GM19455 (cell line): ENCODE measurements around the gene ZDHHC11.
"Not testable (repeated sequence)": the region's sequence is repeated elsewhere in the genome, so short reads cannot be mapped to it uniquely, and the experiment has no call there.

Experiments used
- ATAC-seq: cut with Tn5 transposase; IDR thresholded peaks from one replicate; pipeline ENCODE4 v1.9.1; 2021; ENCODE audit not compliant: unreplicated experiment

The ZDHHC11 gene

DNA sequence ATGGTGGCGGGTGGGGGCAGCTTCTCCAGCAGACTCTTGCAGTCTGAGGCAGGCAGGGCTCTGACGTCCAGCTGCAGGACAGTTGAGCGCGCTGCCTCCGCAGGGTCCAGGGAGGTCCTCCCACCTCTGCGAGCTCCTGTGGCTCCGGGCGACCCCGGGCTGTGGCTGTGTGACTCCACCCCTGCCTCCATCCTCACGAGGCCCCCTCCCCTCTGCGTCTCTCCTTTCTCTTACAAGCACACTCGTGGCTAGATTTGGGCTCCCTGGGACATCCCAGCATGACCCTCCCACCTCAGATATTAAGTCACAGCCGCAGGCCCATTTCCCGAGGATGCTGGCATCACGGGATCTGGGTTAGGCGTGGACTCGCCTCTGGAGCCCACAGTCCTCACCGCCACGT lies 100.6 kb downstream of the ZDHHC11 start:
- ATAC-seq, result not testable (repeated sequence)

DNA sequence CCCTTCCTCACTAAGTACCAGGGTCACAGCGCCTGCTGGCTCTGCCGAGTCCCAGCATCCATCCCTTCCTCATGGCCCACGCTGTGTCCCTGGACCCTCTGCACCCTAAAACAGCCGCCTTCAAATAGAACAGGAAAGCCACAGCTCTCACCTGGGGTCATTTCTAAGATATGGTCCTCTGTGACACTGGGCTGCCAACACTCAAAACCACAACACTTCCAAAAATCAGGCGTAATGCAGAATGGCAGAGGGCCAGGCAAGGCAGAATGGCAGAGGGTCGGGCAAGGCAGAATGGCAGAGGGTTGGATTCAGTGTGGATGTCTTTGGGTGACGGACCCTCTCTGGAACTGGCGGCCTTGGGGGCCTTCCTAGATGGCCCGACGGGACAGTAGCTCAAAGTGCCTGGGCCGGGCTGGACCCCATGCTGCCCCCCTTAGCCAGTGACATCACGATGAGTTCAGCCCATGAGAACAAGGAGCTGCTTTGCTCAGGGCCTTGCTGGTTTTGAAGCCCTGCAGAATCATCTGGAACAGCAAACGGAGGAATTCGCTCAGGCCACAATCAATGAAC lies 101.6 kb downstream of the ZDHHC11 start:
- no peak for ATAC-seq

DNA sequence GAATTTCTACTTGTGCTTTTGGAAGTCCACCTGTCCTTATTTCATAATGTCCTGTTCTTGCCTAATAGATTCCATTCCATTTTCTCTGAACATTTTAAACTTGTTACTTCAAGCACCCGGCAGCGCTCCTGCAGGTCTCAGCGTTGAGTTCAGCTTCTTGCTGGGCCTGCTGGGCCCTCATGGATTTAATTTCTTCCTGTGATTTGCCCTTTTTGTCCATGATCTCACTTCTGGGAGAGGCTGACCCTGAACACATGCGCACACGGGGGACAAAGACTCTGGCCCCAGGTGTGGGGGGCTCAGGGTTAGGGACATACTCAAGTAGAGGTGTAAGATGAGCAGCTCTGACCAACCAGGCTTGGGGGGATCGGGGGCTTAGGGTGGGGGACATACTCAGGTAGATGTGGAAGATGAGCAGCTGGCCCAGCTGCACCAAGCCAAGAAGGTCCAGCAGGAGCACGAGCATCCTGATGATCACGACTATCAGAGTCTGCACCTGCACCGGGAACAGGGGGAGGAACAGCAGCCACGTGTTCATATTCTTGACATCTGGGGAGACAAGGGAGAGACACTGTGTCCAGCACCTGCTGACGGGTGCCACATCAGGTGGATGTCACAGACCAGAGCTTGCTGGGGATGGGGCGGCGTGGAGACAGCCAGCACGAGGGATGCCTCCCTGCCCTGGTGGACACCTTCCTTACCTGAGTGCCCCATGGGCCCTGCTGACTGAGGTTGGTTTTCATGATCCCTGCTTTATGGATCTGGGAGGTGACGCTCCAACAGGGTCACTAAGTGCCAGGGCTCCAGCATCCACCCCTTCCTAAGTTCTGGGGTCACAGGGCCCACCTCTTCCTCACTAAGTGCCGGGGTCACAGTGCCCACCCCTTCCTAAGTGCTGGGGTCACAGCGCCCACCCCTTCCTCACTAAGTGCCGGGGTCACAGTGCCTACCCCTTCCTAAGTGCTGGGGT lies 102.5 kb downstream of the ZDHHC11 start:
- not testable (repeated sequence) for ATAC-seq

DNA sequence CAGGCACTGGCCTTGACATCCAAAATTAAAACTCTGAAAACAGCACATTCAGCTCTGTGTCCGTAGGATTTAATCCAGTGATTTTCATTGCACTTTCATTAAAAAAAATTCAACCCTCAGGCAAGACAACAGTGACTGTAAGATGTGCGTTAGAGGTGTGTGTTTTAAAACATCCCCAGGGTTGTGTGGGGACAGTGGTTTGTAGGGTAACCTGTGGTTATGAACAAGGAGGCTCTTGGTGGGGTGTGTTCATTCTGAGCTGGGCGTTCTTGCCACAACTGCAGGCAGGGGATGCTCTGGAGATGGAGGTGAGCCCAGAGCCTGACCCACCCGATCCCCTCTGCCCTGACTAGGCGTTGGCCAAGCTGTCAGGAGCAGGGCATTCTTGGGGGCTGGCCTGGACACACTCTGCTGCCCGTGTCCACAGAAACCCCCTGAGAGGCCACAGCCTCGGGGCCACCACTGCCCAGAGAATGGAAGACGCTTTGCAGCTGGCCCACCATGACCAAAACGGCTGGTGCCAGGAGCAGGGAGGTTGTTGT lies 103.4 kb downstream of the ZDHHC11 start:
- ATAC-seq, result not testable (repeated sequence)

DNA sequence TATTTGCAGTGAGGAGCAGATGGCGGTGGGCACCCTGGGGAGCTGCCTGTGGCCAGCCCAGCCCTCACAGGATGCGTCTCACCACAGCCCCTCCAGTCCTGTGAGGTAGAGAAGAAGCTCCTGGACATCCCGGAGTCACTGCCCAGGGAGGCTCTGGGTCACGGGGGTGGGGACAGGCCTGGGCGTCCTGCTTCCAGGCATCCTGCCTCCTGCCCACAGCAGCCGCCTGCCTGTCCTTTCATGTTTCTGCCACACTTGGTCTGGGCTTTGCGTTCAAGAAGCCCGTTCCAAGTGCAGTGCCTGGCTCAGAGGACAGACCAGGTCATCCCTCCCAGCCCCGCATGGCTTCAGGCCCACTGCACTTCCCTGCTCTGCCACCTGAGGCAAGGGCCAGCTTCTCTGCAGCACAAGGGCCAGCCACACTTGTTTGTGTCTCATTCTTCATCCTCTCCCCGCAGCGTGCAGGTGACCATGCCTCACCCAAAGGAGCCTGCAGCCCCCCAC lies 104.5 kb downstream of the ZDHHC11 start:
- no peak for ATAC-seq
